Measurements from ENCODE around the gene TRIM71. TPM values are rescaled to one million over a fixed set of nuclear protein-coding genes. Genes with fewer than 3 reads are reported as not detected.

The TRIM71 gene
- total and polyA plus RNA-seq, 2 experiments from 2014 or later = 1.9 to 14.5 TPM

DNA sequence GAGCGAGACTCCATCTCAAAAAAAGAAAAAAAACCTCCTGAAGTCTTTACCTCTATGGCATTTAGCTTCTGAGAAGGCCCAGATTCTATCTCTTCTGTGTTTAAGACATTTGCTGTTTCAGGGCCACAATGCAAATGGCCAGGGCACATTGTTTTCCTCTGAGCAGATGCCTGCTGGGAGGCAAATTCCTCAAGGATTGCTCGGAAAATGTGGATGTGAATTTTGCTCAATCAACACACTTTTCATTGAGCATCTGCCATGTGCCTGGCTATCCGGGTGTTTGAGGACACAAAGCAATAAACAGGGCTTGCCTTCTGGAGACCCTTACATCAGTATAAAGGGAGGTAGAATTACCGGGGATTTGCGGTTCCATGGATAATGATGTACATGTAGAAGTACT, 20.0 kb downstream of the TRIM71 start:
- no peak overlapping the region for H3K4me3 ChIP-seq
- no peak overlapping the region for H3K4me2 ChIP-seq
- H3K36me3 ChIP-seq (replicated peaks; ENCODE audit: insufficient read depth, low read depth) = no peaks in the 10 kb centered on the region
- no peaks in the 10 kb centered on the region for H4K20me1 ChIP-seq (ENCODE audit: insufficient read depth, poor library complexity, severe bottlenecking)
- peaks cover 80% of the 10 kb centered on the region for H3K79me2 ChIP-seq
- H2AFZ ChIP-seq = no peak overlapping the region
- no peaks in the 10 kb centered on the region for H3K9me2 ChIP-seq (replicated peaks; ENCODE audit: insufficient read depth)
- H3K9me3 ChIP-seq (ENCODE audit: low read depth) = no peaks in the 10 kb centered on the region
- H3K4me1 ChIP-seq (ENCODE audit: insufficient read depth) = peaks cover 53% of the 10 kb centered on the region
- TF ChIP-seq, protein P1, sequence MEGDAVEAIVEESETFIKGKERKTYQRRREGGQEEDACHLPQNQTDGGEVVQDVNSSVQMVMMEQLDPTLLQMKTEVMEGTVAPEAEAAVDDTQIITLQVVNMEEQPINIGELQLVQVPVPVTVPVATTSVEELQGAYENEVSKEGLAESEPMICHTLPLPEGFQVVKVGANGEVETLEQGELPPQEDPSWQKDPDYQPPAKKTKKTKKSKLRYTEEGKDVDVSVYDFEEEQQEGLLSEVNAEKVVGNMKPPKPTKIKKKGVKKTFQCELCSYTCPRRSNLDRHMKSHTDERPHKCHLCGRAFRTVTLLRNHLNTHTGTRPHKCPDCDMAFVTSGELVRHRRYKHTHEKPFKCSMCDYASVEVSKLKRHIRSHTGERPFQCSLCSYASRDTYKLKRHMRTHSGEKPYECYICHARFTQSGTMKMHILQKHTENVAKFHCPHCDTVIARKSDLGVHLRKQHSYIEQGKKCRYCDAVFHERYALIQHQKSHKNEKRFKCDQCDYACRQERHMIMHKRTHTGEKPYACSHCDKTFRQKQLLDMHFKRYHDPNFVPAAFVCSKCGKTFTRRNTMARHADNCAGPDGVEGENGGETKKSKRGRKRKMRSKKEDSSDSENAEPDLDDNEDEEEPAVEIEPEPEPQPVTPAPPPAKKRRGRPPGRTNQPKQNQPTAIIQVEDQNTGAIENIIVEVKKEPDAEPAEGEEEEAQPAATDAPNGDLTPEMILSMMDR (IDR thresholded peaks at IDR 0.05; ENCODE audit: poor library complexity) = no peak
- no peak for TF ChIP-seq EZH2phosphoT487 (IDR thresholded peaks at IDR 0.05; ENCODE audit: low read depth, severe bottlenecking, unreplicated experiment)
- TF ChIP-seq EZH2 (IDR thresholded peaks at IDR 0.05; ENCODE audit: borderline replicate concordance) = no peak
- 74% methylated on average over 5 of the region's 5 CpGs for WGBS (ENCODE audit: low lambda C conversion rate, missing lambda C conversion rate)
- no peaks in the 10 kb centered on the region for H3K27me3 ChIP-seq
- DNase-seq (ENCODE audit: low spot score) = no peak
- no peak overlapping the region for H3K27ac ChIP-seq

DNA sequence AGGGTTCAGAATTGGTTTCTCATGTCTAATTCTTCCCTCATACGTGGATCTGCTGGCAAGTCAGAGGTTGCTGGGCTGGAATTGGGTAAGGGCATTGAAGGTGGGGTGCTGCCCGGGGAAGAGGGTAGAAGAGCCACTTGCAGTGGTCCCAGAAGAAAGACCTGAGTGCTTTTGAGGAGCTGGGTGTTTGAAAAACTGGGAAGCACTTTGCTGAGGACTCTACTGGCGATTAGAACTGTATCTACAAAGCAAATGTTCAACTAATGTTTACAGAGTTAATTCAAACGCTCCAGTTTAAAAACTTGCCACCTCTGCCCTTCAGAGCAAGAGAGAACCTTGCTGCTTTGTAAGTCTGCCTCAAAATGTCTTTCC, 21.9 kb downstream of the TRIM71 start:
- Histone ChIP-seq H3K4me1 (ENCODE audit: insufficient read depth) (peaks cover 61% of the 10 kb centered on the region), H3K4me2 (peak overlapping the region; percentile 70), H4K20me1 (ENCODE audit: insufficient read depth, poor library complexity, severe bottlenecking) (no peaks in the 10 kb centered on the region), H2AFZ (no peak overlapping the region), H3K79me2 (peaks cover 80% of the 10 kb centered on the region), H3K27me3 (no peaks in the 10 kb centered on the region), H3K36me3 (replicated peaks; ENCODE audit: insufficient read depth, low read depth) (no peaks in the 10 kb centered on the region), H3K4me3 (no peak overlapping the region), H3K27ac (peak overlapping the region; percentile 90), H3K9me3 (ENCODE audit: low read depth) (no peaks in the 10 kb centered on the region), H3K9me2 (replicated peaks; ENCODE audit: insufficient read depth) (no peaks in the 10 kb centered on the region)
- DNase-seq (ENCODE audit: low spot score) = no peak
- no peak for TF ChIP-seq EZH2 (IDR thresholded peaks at IDR 0.05; ENCODE audit: borderline replicate concordance)
- TF ChIP-seq, protein P1 (IDR thresholded peaks at IDR 0.05; ENCODE audit: poor library complexity) = no peak
- TF ChIP-seq EZH2phosphoT487 (IDR thresholded peaks at IDR 0.05; ENCODE audit: low read depth, severe bottlenecking, unreplicated experiment) = no peak
- WGBS (ENCODE audit: low lambda C conversion rate, missing lambda C conversion rate) = 40% methylated on average over 4 of the region's 4 CpGs

DNA sequence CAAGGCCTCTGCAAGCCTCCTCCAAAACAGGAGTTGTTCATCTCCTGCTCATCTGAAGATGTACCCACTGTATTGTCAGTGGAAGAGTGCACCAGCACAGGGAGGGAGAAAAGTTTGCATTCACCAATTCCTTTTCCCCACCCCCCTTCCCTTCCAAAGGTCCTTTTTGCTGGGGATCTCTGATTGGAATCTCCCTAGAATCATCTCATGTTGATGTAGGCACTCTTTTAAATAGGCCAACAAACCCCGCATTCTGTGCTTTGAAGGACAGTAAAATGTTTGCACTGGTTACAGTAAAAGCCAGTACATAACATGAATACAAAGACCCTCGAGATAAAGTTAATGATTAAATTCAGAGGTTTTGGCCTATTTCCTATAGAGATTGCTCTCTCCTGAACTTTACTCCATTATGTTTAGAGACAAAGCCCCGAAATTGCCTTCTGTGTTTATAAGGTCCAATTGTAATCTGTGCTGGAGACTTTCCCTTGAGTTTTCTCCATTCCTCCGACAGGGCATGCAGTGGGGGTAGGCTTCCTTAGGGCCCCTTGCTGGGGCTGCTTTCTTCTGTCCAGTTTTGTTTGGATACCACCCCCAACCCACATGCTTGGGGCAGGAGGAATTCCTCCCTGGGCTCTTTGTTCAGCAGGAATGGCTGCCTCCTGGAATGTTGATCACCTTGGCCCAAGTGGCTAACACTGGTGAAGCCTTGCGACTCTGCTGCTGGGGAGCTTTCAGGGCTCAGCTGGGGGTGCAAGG, 22.5 kb downstream of the TRIM71 start:
- no peaks in the 10 kb centered on the region for H3K36me3 ChIP-seq (replicated peaks; ENCODE audit: insufficient read depth, low read depth)
- H3K79me2 ChIP-seq = peaks cover 80% of the 10 kb centered on the region
- no peaks in the 10 kb centered on the region for H3K9me3 ChIP-seq (ENCODE audit: low read depth)
- peak overlapping the region; percentile 70 for H3K4me2 ChIP-seq
- H3K27me3 ChIP-seq = no peaks in the 10 kb centered on the region
- H3K9me2 ChIP-seq (replicated peaks; ENCODE audit: insufficient read depth) = no peaks in the 10 kb centered on the region
- DNase-seq (ENCODE audit: low spot score) = peak; percentile 40
- no peak overlapping the region for H3K4me3 ChIP-seq
- TF ChIP-seq, protein P1 (IDR thresholded peaks at IDR 0.05; ENCODE audit: poor library complexity) = no peak
- no peak for TF ChIP-seq EZH2 (IDR thresholded peaks at IDR 0.05; ENCODE audit: borderline replicate concordance)
- TF ChIP-seq EZH2phosphoT487 (IDR thresholded peaks at IDR 0.05; ENCODE audit: low read depth, severe bottlenecking, unreplicated experiment) = no peak
- 26% methylated on average over 5 of the region's 5 CpGs for WGBS (ENCODE audit: low lambda C conversion rate, missing lambda C conversion rate)
- H2AFZ ChIP-seq = no peak overlapping the region
- H3K27ac ChIP-seq = peak overlapping the region; percentile 90
- H3K4me1 ChIP-seq (ENCODE audit: insufficient read depth) = peaks cover 66% of the 10 kb centered on the region
- no peaks in the 10 kb centered on the region for H4K20me1 ChIP-seq (ENCODE audit: insufficient read depth, poor library complexity, severe bottlenecking)
